Subcutaneous adipose tissue (tissue), 4 donors: ENCODE data around the gene WIPF3. TPM values are rescaled to one million over a fixed set of nuclear protein-coding genes. Genes with fewer than 3 reads are reported as not detected.

Experiments used
- total RNA-seq, 4 donors: library from RNA; depleted of rRNA; stranded (reverse); fragments of >200 nt; gene quantifications; one replicate each; pipeline ENCODE4 v1.1.0, GENCODE V29; 2016
- TF ChIP-seq, protein P1 (sequence below): fragments of 450-650 bp; IDR thresholded peaks from one replicate; pipeline ENCODE4 v1.5.1; 2016; ENCODE audit warnings: low read depth, mild to moderate bottlenecking, control low read depth, antibody characterized with exemption, moderate library complexity

Gene WIPF3
- total RNA-seq, 4 donors from 2014 or later, result 0.17 to 0.65 (median 0.39) TPM

DNA sequence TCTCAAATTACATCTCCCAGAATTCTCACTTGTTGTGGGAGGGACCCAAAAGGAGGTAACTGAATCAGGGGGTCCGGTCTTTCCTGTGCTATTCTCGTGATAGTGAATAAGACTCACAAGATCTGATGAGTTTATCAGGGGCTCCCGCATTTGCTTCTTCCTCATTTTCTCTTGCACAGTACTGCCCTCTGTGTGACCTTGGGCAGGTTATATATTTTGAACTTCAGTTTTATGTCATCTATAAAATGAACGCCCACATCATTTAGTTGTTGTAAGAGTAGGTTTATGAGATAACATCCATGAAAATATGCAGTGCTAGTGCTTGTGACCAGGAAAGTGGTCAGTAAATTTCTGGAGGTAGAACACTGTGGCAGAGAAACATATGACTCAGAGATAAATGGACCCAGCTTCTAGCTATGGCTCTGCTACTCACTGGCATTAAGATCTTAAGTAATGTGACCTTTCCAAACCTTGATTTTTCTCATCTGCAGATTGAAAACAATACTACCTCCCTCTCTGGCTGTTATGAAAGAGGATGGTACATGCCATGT lies 139.0 kb downstream of the WIPF3 start:
- TF ChIP-seq, protein P1, sequence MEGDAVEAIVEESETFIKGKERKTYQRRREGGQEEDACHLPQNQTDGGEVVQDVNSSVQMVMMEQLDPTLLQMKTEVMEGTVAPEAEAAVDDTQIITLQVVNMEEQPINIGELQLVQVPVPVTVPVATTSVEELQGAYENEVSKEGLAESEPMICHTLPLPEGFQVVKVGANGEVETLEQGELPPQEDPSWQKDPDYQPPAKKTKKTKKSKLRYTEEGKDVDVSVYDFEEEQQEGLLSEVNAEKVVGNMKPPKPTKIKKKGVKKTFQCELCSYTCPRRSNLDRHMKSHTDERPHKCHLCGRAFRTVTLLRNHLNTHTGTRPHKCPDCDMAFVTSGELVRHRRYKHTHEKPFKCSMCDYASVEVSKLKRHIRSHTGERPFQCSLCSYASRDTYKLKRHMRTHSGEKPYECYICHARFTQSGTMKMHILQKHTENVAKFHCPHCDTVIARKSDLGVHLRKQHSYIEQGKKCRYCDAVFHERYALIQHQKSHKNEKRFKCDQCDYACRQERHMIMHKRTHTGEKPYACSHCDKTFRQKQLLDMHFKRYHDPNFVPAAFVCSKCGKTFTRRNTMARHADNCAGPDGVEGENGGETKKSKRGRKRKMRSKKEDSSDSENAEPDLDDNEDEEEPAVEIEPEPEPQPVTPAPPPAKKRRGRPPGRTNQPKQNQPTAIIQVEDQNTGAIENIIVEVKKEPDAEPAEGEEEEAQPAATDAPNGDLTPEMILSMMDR, result no peak

DNA sequence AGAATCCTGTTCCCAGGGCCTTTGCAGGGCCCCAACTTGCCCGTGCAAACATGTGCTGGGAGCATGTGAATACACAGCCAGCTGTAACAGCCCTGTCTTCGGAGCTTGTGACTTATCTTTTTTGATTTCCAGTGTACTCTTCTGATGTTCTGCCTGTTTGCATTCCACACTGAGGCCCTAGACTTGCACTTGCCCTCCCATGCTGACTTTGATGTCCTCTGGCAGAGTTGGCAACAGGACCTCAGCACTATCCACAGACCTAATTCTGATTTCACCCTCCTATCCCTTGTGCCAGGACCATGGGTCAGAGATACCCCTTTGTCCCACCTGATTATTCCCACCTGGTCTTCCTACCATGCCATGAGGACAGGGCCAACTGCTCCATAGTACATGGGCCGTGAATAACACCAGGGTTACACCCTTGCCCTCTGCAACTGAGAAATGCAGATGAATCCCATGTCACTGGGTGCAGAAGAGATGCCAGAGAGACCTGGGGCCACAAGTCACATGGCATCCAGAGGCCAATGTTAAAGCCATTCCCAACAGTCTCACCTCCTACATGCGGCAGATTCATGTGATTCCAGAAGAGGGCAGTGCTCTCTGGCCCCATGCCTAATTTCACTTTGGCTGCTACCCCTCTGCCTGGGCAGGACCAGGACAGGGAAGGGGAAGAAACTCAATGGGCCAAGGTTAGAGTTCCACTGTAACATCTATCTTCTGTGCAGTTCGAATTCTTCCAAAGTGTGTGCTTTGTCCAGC lies 140.3 kb downstream of the WIPF3 start:
- TF ChIP-seq, protein P1, result no peak

DNA sequence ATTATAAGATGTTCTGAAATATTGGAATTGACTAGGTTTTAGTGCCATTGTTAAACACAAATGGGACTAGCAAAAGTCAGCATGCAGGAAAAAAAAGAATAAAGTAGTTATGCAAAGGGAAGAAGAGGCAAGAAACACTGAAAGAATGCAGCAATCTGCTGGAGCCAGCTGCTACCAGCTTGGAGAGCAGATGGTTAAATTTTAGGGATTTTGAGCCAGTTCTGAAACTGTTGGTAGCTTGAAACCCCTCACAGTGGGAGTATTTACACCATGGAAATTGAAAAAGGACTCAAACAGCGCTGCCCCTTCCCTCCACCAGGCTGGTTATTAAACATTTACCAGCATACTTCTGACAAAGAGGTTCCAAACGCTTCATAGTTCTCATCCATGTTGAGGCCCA lies 142.3 kb downstream of the WIPF3 start:
- TF ChIP-seq, protein P1, result no peak

DNA sequence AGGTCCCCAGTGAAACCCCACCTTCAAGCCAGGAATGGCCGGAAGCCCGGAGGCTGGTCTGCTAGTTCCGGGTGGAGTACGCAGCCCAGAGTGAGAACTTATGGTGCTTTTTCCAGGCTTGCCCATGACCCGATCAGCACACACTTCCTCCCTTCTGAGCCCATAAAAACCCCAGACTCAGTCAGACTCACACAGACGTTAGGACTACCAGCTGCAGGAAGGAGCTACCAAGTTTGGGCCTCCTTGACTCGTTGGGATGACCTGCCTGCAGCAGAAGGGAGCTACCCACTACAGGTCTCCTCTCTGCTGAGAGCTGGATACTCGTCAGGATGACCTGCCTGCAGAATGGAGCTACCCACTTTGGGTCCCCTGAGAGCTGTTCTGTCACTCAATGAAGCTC lies 144.2 kb downstream of the WIPF3 start:
- TF ChIP-seq, protein P1, result no peak

DNA sequence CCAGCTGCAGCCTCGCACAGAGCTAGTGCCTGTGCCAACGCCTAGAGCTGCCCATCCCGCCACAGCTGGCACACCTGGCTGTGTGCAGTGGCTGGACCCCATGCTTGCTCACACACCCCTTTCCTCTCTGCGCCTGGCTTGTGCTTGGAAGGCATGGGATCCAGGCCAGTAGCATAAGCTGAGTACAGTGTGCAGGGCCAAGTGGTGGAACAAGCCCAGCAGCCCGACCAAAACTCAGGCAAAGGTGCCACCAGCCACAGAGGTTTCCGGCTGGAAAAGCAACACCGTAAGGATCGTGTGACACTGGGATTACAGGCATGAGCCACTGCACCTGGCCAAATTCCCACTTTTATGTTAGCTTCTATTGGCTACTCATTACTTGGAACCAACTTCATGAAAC lies 144.9 kb downstream of the WIPF3 start:
- TF ChIP-seq, protein P1, result no peak

DNA sequence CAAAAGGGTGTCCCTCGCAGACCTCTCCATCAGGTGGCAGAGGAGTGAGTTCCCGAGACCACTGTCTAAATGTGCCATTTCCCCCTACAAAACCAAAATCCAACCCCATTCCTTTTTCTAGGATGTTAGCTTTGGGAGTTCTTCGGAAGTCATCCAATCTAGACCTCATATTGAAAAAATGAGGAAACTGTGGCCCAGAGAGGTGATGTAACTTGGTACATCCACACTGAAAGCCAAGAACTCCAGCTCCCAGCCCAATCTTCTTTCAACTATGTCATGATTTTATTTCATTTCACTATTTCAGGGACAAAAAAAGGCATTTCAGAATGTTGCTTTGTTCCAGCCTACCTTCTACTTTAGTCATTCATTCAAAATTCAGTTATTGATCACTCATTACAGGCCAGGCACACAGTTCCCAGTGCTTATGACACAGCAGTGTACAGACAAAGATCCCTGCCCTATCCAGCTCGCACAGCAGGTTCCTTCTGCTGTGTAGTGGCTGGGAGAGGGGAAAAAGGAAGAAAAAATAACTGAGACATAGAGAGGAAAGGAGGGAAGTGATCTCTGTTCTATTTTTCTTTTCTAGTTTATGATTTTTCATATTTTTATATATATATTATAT lies 147.5 kb downstream of the WIPF3 start:
- TF ChIP-seq, protein P1, result no peak

DNA sequence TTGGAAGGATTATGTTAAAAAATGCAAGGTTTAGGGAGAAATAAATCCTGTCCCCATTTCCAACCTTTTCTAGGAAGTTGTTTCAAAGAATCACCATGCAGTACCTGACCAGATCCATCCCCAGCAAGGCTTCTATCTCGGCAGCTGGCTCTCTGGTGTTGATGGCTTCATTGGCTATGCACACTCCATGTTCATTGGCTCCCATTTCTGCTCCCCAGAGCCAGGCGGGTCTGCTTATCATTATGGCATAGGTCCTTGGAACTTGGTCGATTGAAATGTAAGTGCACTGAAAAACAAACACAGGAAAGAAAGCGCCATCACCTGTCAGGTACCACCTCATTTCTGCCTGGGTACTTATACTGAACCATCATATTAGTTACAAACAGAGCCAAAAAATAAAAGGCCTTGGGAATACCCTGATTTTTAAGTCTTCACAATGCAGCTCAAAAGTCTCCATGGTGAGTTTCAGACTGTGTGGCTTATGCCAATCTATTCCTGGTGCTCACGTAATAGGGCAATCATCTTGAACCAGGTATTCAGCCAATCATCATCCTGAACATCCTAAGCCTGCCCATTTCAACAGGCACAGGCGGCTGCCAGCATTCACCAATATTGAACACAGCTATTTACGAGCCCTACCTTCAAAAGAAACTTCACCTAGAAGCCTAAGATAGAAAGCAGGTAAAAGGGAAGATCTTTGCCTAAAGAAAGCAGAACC lies 148.9 kb downstream of the WIPF3 start:
- TF ChIP-seq, protein P1, result no peak
